ENCODE data around the gene TNS2.

GRCh38 chr12:53044896-53045695, 4.8 kb upstream of the TNS2 start:
- TF ChIP-seq EZH2 (IDR thresholded peaks at IDR 0.05; ENCODE audit: borderline replicate concordance, low read length) (no peak), CTCF (IDR thresholded peaks at IDR 0.05; ENCODE audit: low read length) (no peak)
